ENCODE results near the gene HHIPL1.

GRCh38 chr14:99691111-99691885 is 46.4 kb downstream of the HHIPL1 start:
- TF ChIP-seq GATA2 (IDR thresholded peaks at IDR 0.05; ENCODE audit: low read depth, low read length): no peak
- TF ChIP-seq GATA3 (IDR thresholded peaks at IDR 0.05; ENCODE audit: low read depth, low read length): no peak
